ENCODE data around the gene FYN. TPM values are rescaled to one million over a fixed set of nuclear protein-coding genes. Genes with fewer than 3 reads are reported as not detected.
"Not testable (repeated sequence)": the region's sequence is repeated elsewhere in the genome, so short reads cannot be mapped to it uniquely, and the experiment has no call there.

The FYN gene
- total RNA-seq, 1 donor, result 91.9 TPM

GRCh38 chr6:111837641-111838500 lies 35.4 kb downstream of the FYN start:
- DNase-seq (ENCODE audit: low read depth), result no peak

GRCh38 chr6:111837007-111837406 lies 36.2 kb downstream of the FYN start:
- no peak for TF ChIP-seq CTCF (IDR thresholded peaks at IDR 0.05; ENCODE audit: insufficient read depth, low read length)
- DNase-seq (ENCODE audit: low read depth), result no peak

More at GRCh38 chr6:111837641-111838500, 35.4 kb downstream of the FYN start:
- no peak for TF ChIP-seq CTCF (IDR thresholded peaks at IDR 0.05; ENCODE audit: insufficient read depth, low read length)
- no peak overlapping the region for H3K4me3 ChIP-seq (ENCODE audit: low read depth, low read length)

GRCh38 chr6:111835807-111836206 lies 37.4 kb downstream of the FYN start:
- TF ChIP-seq CTCF (IDR thresholded peaks at IDR 0.05; ENCODE audit: insufficient read depth, low read length), result no peak
- DNase-seq (ENCODE audit: low read depth), result no peak
- H3K4me3 ChIP-seq (ENCODE audit: low read depth, low read length), result no peak overlapping the region

More at GRCh38 chr6:111837007-111837406, 36.2 kb downstream of the FYN start:
- H3K4me3 ChIP-seq (ENCODE audit: low read depth, low read length), result no peak overlapping the region

GRCh38 chr6:111835398-111835797 lies 37.9 kb downstream of the FYN start:
- not testable (repeated sequence) for H3K4me3 ChIP-seq (ENCODE audit: low read depth, low read length); DNase-seq (ENCODE audit: low read depth)

GRCh38 chr6:111834356-111834755 lies 38.9 kb downstream of the FYN start:
- no peak for TF ChIP-seq CTCF (IDR thresholded peaks at IDR 0.05; ENCODE audit: insufficient read depth, low read length)
- no peak for DNase-seq (ENCODE audit: low read depth)
- H3K4me3 ChIP-seq (ENCODE audit: low read depth, low read length), result no peak overlapping the region

GRCh38 chr6:111832833-111833418 lies 40.3 kb downstream of the FYN start:
- H3K4me3 ChIP-seq (ENCODE audit: low read depth, low read length), result peak overlapping the region; percentile 2
- no peak for DNase-seq (ENCODE audit: low read depth)
- no peak for TF ChIP-seq CTCF (IDR thresholded peaks at IDR 0.05; ENCODE audit: insufficient read depth, low read length)

- no peak overlapping the region for H3K4me3 ChIP-seq (ENCODE audit: low read depth, low read length)
- no peak for DNase-seq (ENCODE audit: low read depth)
- no peak for TF ChIP-seq CTCF (IDR thresholded peaks at IDR 0.05; ENCODE audit: insufficient read depth, low read length)
Observed at GRCh38 chr6:111831408-111831807, 41.8 kb downstream of the FYN start.

Measured in fibroblast of the aortic adventitia (primary cell).